Small intestine (tissue), 7 donors: ENCODE measurements around the gene TRIP11. TPM values are rescaled to one million over a fixed set of nuclear protein-coding genes. Genes with fewer than 3 reads are reported as not detected.
A peak's percentile ranks its signal among the peaks of the same experiment; 100 is the strongest.

Experiments used
- DNase-seq, 2 donors: peaks; one replicate each; pipeline versions ENCODE4 v3.0.0 to v3.0.0-alpha.2; 2013
- FAIRE-seq: peaks from 2 replicates; lab custom pipeline; 2012; peaks lifted over from hg19 to GRCh38; lab: Jason Lieb, UNC
- H3K27ac ChIP-seq, 3 donors: one replicate each; pipeline ENCODE4 v1.5.1; 2013; ENCODE audit warnings: low read length in 2 of 3, mild to moderate bottlenecking in 2 of 3, control low read depth in 1 of 3, inconsistent platforms in 1 of 3, low read depth in 1 of 3, moderate library complexity in 1 of 3
- H3K27me3 ChIP-seq, 3 donors: one replicate each; pipeline ENCODE4 v1.6.1; 2013; ENCODE audit warnings: low read length in 3 of 3, inconsistent platforms in 1 of 3; ENCODE audit not compliant: control insufficient read depth in 3 of 3, insufficient read depth in 3 of 3
- H3K36me3 ChIP-seq, 3 donors: one replicate each; pipeline ENCODE4 v1.6.1; 2013; ENCODE audit warnings: low read length in 3 of 3, inconsistent platforms in 1 of 3, low read depth in 1 of 3, mild to moderate bottlenecking in 1 of 3, moderate library complexity in 1 of 3; ENCODE audit not compliant: control insufficient read depth in 3 of 3, insufficient read depth in 2 of 3
- H3K4me1 ChIP-seq, 3 donors: one replicate each; pipeline ENCODE4 v1.6.1; 2013; ENCODE audit warnings: low read length in 2 of 3, inconsistent platforms in 1 of 3, low read depth in 1 of 3, mild to moderate bottlenecking in 1 of 3, moderate library complexity in 1 of 3; ENCODE audit not compliant: control insufficient read depth in 3 of 3, insufficient read depth in 2 of 3
- H3K4me3 ChIP-seq, 3 donors: one replicate each; pipeline ENCODE4 v1.5.1; 2013; ENCODE audit warnings: low read length in 3 of 3, control low read depth in 1 of 3, inconsistent platforms in 1 of 3, low read depth in 1 of 3, mild to moderate bottlenecking in 1 of 3, moderate library complexity in 1 of 3
- H3K9me3 ChIP-seq, 2 donors: one replicate each; pipeline ENCODE4 v1.6.1; 2013; ENCODE audit warnings: low read depth in 1 of 2, low read length in 1 of 2; ENCODE audit not compliant: control insufficient read depth in 2 of 2, insufficient read depth in 1 of 2
- WGBS, 3 donors: extraction: QIAGEN DNeasy Blood & Tissue Kit; methylation state at CpG; one replicate each; pipeline ENCODE4 v1.1.7; 2013; 5-methylcytosine and 5-hydroxymethylcytosine counted together
- polyA plus RNA-seq, 4 donors: library from polyadenylated mRNA; stranded (reverse) in 3 of 4; unstranded in 1 of 4; fragments of 200-250 nt in 3 of 4; fragments of 120-200 nt in 1 of 4; gene quantifications; one replicate each; pipeline versions ENCODE4 v1.2.1 to v1.2.3, GENCODE V29; 2013
- donor health status: healthy with polysubstance abuse.
- donor health status: control.
- donor health status: control.
- donor health status: Bipolar disorder and iron deficiency.
- donor health status: healthy.

The TRIP11 gene
- polyA plus RNA-seq, 4 donors, result 3.5 to 22.4 (median 5.9) TPM

DNA sequence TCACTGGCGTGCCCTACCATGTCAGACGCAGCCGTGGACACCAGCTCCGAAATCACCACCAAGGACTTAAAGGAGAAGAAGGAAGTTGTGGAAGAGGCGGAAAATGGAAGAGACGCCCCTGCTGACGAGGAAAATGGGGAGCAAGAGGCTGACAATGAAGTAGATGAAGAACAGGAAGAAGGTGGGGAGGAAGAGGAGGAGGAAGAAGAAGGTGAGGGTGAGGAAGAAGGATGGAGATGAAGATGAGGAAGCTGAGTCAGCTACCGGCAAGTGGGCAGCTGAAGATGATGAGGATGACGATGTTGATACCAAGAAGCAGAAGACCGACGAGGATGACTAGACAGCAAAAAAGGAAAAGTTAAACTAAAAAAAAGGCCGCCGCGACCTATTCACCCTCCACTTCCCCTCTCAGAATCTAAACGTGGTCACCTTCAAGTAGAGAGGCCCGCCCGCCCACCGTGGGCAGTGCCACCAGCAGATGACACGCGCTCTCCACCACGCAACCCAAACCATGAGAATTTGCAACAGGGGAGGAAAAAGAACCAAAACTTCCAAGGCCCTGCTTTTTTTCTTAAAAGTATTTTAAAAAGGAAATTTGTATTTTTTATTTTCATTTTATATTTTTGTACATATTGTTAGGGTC lies 13.2 kb downstream of the TRIP11 start:
- no peaks in the 10 kb centered on the region for H3K4me1 ChIP-seq
- H3K4me3 ChIP-seq, result no peak overlapping the region
- WGBS, 3 donors, result 88 to 92% (median 90%) methylated on average over 21 of the region's 21 CpGs
- H3K36me3 ChIP-seq, result peaks cover 2 to 33% (median 5%) of the 10 kb centered on the region in 3 donors
- DNase-seq (no peak), FAIRE-seq (no peak)
- no peaks in the 10 kb centered on the region for H3K27me3 ChIP-seq
- no peak overlapping the region for H3K27ac ChIP-seq
- H3K9me3 ChIP-seq, result no peaks in the 10 kb centered on the region

DNA sequence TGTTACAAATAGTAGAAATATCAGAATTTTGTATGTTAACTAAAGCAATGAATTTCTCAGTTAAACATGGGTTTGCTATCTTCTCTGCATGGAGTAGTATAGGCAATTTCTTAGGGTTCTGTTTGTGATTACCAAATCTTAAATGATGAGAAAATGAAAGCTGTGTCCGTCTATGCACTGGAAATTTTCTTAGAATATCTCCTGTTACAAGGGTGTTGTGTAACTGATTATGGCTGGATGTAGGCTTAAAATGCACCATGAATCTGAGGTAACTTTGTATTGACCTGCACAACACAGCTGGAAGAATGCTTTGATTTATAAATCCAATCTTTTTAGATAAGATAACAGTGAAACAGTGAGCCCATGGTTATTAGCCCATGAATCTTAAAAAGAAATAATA lies 17.8 kb downstream of the TRIP11 start:
- DNase-seq (no peak), FAIRE-seq (no peak)
- WGBS, 3 donors, result 21 to 58% (median 29%) methylated on average over 1 of the region's 1 CpG
- no peaks in the 10 kb centered on the region for H3K27me3 ChIP-seq
- no peak overlapping the region for H3K4me3 ChIP-seq
- H3K27ac ChIP-seq, result no peak overlapping the region
- no peaks in the 10 kb centered on the region for H3K4me1 ChIP-seq
- H3K36me3 ChIP-seq, result peaks cover 4 to 35% (median 10%) of the 10 kb centered on the region in 3 donors
- no peaks in the 10 kb centered on the region for H3K9me3 ChIP-seq

DNA sequence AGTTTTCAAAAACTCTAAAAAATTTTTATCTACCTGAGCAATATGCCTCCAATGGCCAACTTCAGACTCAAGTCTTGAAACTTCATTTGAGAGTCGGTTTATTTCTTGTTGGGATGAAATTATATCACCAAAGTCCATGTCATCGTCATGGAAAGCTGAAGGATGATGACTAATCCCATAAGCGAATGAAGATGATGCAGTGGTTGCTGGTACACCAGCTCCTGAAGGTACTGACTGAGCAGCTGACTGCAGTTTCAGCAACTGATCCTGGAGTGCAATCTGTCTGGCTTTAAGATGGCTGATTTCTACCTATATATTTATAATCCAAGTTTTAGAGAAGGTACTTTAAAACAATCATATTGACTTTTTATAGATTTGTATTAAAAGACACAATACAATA lies 18.3 kb downstream of the TRIP11 start:
- H3K36me3 ChIP-seq, result peaks cover 4 to 34% (median 10%) of the 10 kb centered on the region in 3 donors
- no peak overlapping the region for H3K27ac ChIP-seq
- FAIRE-seq, result no peak

DNA sequence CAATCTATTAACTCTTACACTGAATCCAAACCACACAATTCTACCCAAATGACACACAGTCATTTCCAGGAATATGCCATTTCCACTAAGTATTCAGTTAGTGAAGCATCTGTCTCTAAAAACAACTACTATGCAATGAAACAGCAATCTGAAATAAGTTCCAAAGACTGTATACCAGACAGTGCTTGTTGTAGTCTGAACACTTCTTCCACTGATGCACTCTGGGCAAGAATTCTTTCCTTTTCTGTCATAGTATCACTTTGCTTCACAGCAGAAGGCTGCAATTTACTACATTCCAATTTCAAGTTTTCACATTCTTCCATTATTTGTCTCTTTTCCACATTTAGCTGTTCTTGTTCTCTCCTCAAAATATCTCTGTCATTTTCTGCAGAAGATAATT lies 25.8 kb downstream of the TRIP11 start:
- H3K27me3 ChIP-seq, result no peaks in the 10 kb centered on the region
- FAIRE-seq (no peak), DNase-seq (no peak)
- no peak overlapping the region for H3K27ac ChIP-seq
- no peak overlapping the region for H3K4me3 ChIP-seq
- peaks cover 2 to 31% (median 4%) of the 10 kb centered on the region in 3 donors for H3K36me3 ChIP-seq
- no peaks in the 10 kb centered on the region for H3K9me3 ChIP-seq
- H3K4me1 ChIP-seq, result no peaks in the 10 kb centered on the region

More for the DNA sequence above, 18.3 kb downstream of the TRIP11 start:
- no peak for DNase-seq
- 93% methylated on average over 3 of the region's 3 CpGs for WGBS, 3 donors
- Histone ChIP-seq H3K4me3 (no peak overlapping the region), H3K9me3 (no peaks in the 10 kb centered on the region), H3K4me1 (no peaks in the 10 kb centered on the region), H3K27me3 (no peaks in the 10 kb centered on the region)

DNA sequence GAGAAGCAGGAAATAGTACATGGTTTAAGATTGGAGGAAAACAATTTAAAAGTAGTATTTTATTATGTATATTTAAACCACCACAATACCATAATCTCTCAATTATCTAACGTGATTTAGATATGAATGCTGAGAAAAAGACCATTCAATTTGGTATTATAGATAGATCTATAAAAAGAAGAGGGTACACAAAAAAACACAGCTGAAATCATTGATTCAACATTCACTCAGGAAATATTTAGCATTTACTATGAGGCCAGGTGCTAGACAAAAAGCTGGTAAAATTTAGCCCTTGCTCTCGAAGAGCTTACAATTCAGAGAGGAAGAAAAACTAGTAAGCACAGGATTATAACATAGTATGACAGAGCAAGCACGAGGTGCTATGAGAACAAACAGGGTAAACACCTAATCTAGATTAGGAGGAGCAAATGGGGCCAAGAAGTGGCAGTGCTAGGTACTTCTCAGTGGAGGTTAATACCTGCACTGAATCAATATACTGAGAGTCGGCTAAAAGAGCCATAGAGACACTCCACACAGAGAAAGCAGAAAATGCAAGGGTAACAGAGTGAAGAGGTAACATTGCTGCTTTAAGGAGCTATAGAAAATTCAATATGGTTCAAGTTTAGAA lies 27.6 kb downstream of the TRIP11 start:
- 28 to 62% (median 41%) methylated on average over 4 of the region's 4 CpGs for WGBS, 3 donors
- H3K4me1 ChIP-seq, result no peaks in the 10 kb centered on the region
- FAIRE-seq, result peak; percentile 53
- DNase-seq, result peak in 1 of 2 donors; percentile 40
- peaks cover 2 to 23% (median 4%) of the 10 kb centered on the region in 3 donors for H3K36me3 ChIP-seq
- H3K4me3 ChIP-seq, result no peak overlapping the region
- H3K27ac ChIP-seq, result peak overlapping the region in 1 of 3 donors; percentile 3
- H3K9me3 ChIP-seq, result no peaks in the 10 kb centered on the region
- no peaks in the 10 kb centered on the region for H3K27me3 ChIP-seq

DNA sequence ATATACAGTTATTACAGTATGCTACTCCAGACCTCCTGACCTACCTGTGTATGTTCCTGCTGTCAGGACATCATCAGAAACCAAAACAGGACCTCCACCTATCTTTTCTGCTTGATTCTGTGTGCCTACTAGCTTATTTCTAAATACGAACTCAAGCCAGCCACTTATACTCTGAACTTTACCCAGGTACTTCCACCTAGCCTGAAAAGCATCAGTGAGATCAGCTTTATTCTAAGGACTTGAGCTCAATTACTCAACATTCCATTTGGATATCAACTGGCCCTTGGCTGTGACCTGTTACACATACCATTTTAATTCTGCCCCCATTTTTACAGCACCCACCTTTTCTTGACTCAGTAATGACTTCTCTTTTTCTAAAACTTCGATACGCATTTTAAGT lies 29.2 kb downstream of the TRIP11 start:
- H3K36me3 ChIP-seq, result peaks cover 2 to 20% (median 3%) of the 10 kb centered on the region in 3 donors
- 74 to 85% (median 82%) methylated on average over 3 of the region's 3 CpGs for WGBS, 3 donors
- no peaks in the 10 kb centered on the region for H3K9me3 ChIP-seq
- no peaks in the 10 kb centered on the region for H3K4me1 ChIP-seq
- no peak for FAIRE-seq
- peak; percentile 55 to 85 for DNase-seq
- H3K4me3 ChIP-seq, result no peak overlapping the region
- H3K27ac ChIP-seq, result peak overlapping the region in 1 of 3 donors; percentile 71
- no peaks in the 10 kb centered on the region for H3K27me3 ChIP-seq

DNA sequence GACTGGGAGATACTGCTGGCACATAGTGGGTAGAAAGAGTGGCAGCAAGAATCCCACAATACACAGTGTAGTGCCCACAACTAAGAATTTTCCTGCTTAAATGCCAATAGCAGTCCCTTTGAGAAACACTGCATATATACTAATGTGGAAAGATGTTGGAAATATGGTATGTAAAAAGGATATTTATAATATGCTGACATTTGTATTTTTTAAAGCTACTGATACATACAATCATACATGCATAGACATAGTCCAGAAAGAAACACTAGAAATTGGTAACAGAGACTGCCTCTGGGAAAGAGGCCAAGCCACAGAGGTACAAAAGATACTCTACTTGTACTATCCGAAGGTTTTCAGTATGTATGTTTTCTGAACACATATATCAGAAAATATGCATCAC lies 30.3 kb downstream of the TRIP11 start:
- no peak for DNase-seq
- H3K27ac ChIP-seq, result no peak overlapping the region
- H3K4me3 ChIP-seq, result no peak overlapping the region
- no peaks in the 10 kb centered on the region for H3K4me1 ChIP-seq
- H3K9me3 ChIP-seq, result no peaks in the 10 kb centered on the region
- no peaks in the 10 kb centered on the region for H3K27me3 ChIP-seq
- H3K36me3 ChIP-seq, result peaks cover 2 to 14% (median 5%) of the 10 kb centered on the region in 3 donors
- WGBS, 3 donors, result 85 to 93% (median 87%) methylated on average over 1 of the region's 1 CpG
- no peak for FAIRE-seq

DNA sequence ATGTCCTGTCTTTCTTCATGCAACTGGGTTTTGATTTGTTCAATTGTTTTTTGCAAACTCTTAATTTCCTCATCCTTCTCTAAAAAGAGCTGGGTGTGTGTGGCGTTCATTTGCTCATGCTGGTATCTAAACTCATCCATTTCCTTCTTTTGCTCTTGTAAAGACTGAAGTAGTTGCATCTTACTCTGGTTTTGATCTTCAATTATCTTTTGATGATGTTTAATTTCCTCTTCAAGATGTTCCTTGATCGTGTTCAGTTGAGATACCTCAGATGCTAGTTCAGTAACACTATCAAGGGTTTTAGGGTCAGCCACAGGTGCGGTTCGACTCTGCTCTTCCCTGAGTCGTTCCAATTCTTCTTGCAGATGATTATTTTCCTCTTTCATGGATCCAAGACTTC lies 34.8 kb downstream of the TRIP11 start:
- Histone ChIP-seq H3K36me3 (peaks cover 3 to 9% (median 9%) of the 10 kb centered on the region in 3 donors), H3K4me1 (no peaks in the 10 kb centered on the region), H3K27me3 (no peaks in the 10 kb centered on the region), H3K4me3 (no peak overlapping the region), H3K9me3 (no peaks in the 10 kb centered on the region), H3K27ac (no peak overlapping the region)
- no peak for DNase-seq
- 90 to 95% (median 92%) methylated on average over 5 of the region's 5 CpGs for WGBS, 3 donors
- no peak for FAIRE-seq
